ENCODE results near the gene KISS1R. TPM values are rescaled to one million over a fixed set of nuclear protein-coding genes. Genes with fewer than 3 reads are reported as not detected.

The KISS1R gene
- total and polyA plus RNA-seq, 9 donors, result 0.28 to 0.90 TPM; not detected in 7

- TF ChIP-seq CTCF (IDR thresholded peaks at IDR 0.05) (no peak), POLR2A (IDR thresholded peaks at IDR 0.05) (no peak), EP300 (IDR thresholded peaks at IDR 0.05) (no peak)
- Histone ChIP-seq H3K27me3 (no peaks in the 10 kb centered on the region), H3K4me1 (ENCODE audit: insufficient read depth) (peaks cover 3% of the 10 kb centered on the region), H3K27ac (no peak overlapping the region), H3K4me3 (no peak overlapping the region), H3K36me3 (no peaks in the 10 kb centered on the region), H3K9me3 (no peaks in the 10 kb centered on the region)
- intact Hi-C loops (cut with DNase I), result no loop called here
- 84 to 90% (median 85%) methylated on average over 17 of the region's 17 CpGs for WGBS, 3 donors
- peak in 1 of 5 donors; percentile 13 for DNase-seq
These were observed 33.4 kb downstream of the KISS1R start for GRCh38 chr19:950352-951066.

GRCh38 chr19:952049-952679 lies 35.0 kb downstream of the KISS1R start:
- H3K4me3 ChIP-seq, result no peak overlapping the region
- H3K36me3 ChIP-seq, result no peaks in the 10 kb centered on the region
- 71 to 83% (median 73%) methylated on average over 14 of the region's 14 CpGs for WGBS, 3 donors
- no peak overlapping the region for H3K27ac ChIP-seq
- intact Hi-C loops (cut with DNase I), result no loop called here
- TF ChIP-seq EP300 (IDR thresholded peaks at IDR 0.05), result no peak
- TF ChIP-seq POLR2A (IDR thresholded peaks at IDR 0.05), result no peak
- no peak for TF ChIP-seq CTCF (IDR thresholded peaks at IDR 0.05)
- no peaks in the 10 kb centered on the region for H3K27me3 ChIP-seq
- no peak for DNase-seq
- no peaks in the 10 kb centered on the region for H3K9me3 ChIP-seq
- H3K4me1 ChIP-seq (ENCODE audit: insufficient read depth), result peaks cover 3% of the 10 kb centered on the region

GRCh38 chr19:952680-953444 lies 35.7 kb downstream of the KISS1R start:
- peak in 1 of 5 donors; percentile 15 for DNase-seq
- Histone ChIP-seq H3K9me3 (no peaks in the 10 kb centered on the region), H3K27ac (no peak overlapping the region), H3K36me3 (no peaks in the 10 kb centered on the region), H3K4me3 (no peak overlapping the region), H3K4me1 (ENCODE audit: insufficient read depth) (peaks cover 3% of the 10 kb centered on the region), H3K27me3 (no peaks in the 10 kb centered on the region)
- intact Hi-C loops (cut with DNase I), result no loop called here
- 23 to 33% (median 24%) methylated on average over 21 of the region's 21 CpGs for WGBS, 3 donors
- TF ChIP-seq CTCF (IDR thresholded peaks at IDR 0.05) (no peak), POLR2A (IDR thresholded peaks at IDR 0.05) (no peak), EP300 (IDR thresholded peaks at IDR 0.05) (no peak)

GRCh38 chr19:953445-954271 lies 36.5 kb downstream of the KISS1R start:
- Histone ChIP-seq H3K4me3 (no peak overlapping the region), H3K27me3 (no peaks in the 10 kb centered on the region)
- 38 to 49% (median 47%) methylated on average over 33 of the region's 33 CpGs for WGBS, 3 donors

More at GRCh38 chr19:953445-954271, 36.5 kb downstream of the KISS1R start:
- H3K4me1 ChIP-seq (ENCODE audit: insufficient read depth), result peaks cover 3% of the 10 kb centered on the region
- H3K27ac ChIP-seq, result no peak overlapping the region
- peak in 1 of 5 donors; percentile 16 for DNase-seq
- intact Hi-C loops (cut with DNase I), result no loop called here
- TF ChIP-seq POLR2A (IDR thresholded peaks at IDR 0.05) (no peak), EP300 (IDR thresholded peaks at IDR 0.05) (no peak), CTCF (IDR thresholded peaks at IDR 0.05) (no peak)
- H3K9me3 ChIP-seq, result no peaks in the 10 kb centered on the region
- no peaks in the 10 kb centered on the region for H3K36me3 ChIP-seq
